ENCODE results near the gene PTGDR.

The PTGDR gene

DNA sequence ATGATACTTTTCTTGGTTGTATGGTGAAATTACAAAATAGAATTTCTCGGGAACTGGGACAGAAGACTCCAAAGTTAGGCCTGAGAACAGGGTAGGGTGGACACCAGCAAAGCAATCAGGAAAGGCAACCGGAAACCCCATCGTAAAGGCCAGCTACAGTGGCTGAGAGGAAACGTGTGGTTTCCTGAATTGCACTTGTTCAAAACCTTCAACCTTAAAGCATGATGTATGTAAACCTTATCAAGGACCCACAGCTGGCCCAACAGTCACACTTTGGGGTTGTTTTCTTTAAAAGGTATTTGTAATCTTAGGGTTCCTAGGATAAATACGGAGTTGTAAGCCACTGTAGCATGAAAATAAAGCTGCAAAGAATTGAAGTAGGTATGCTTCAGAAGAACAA, 2.2 kb upstream of the PTGDR start:
- DNase-seq (ENCODE audit: low read depth): no peak

DNA sequence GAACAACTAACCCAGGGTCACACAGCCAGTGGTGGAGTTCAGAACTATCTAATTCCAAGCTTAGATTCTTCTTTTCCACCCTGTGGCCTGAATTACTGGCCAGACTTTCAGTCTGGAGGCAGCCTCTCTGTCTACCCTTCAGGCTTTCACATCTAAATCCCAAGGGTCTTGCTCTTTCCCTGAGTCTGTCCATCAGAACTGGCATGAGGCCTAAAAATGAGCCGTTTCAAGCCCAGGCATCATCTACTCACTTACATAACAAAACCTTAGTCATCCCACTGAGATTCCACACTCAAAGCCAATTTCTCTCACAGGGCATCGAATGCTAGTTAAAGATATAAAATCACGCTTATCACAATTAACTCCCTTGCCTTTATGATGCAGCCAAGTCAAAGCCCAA, 1.3 kb upstream of the PTGDR start:
- no peak for DNase-seq (ENCODE audit: low read depth)

DNA sequence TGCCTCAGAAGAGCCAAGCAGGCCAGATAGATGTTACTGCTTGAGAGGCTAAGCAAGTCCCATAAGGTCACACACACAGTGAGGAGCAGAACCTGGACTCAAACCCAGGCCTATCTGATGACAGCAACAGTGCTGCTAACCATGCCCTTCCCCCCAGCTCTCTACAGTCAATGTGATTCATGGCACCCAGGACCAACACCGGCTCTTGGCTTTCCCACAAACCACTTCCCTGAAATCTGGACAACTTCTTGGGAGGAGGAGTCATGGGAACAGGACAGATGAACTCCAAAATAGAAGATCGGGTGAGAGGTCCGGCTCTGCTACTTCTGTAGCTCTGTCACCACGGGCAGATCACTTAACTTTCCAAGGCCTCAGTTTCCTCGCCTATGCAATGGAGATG, 716 bp upstream of the PTGDR start:
- no peak for DNase-seq (ENCODE audit: low read depth)

DNA sequence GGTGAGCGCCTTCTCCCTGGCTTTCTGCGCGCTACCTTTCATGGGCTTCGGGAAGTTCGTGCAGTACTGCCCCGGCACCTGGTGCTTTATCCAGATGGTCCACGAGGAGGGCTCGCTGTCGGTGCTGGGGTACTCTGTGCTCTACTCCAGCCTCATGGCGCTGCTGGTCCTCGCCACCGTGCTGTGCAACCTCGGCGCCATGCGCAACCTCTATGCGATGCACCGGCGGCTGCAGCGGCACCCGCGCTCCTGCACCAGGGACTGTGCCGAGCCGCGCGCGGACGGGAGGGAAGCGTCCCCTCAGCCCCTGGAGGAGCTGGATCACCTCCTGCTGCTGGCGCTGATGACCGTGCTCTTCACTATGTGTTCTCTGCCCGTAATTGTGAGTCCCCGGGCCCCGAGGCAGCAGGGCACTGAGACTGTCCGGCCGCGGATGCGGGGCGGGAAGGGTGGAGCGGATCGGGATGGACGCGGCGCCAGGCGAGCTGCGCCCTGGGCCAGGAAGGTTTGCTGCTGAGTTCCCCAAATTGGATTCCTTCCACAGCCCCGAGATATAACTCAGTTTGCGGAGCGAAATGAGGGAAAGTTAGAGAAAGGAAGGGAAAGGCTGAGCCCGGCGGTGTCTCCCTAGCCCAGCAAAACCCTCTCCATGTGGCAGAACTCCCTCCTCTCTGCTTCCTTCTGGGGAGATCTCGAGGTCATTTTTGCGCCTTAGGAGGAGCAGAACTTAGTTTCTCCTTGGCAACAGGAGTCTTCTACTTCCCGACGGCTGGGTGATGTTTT, 972 bp downstream of the PTGDR start:
- DNase-seq (ENCODE audit: low read depth): no peak

DNA sequence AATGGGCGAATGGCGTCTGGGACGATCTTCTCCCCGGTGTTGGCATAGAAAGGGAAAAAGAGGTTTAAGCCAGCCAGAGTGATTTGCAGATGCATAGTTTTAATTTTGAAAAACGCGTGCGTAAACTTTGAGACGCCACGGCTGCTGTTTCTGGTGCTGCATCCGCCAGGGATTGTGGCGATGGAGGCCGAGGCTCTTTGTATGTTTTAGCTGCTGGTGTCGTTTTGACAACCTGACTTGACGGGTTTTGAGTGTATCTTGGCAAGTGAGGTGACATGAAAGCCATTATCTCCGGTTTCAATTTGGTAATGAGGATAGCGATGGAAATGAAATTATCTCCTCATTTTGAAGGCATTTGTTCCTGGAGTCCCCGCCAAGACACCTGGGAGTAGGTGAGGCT, 1.6 kb downstream of the PTGDR start:
- DNase-seq (ENCODE audit: low read depth): no peak

DNA sequence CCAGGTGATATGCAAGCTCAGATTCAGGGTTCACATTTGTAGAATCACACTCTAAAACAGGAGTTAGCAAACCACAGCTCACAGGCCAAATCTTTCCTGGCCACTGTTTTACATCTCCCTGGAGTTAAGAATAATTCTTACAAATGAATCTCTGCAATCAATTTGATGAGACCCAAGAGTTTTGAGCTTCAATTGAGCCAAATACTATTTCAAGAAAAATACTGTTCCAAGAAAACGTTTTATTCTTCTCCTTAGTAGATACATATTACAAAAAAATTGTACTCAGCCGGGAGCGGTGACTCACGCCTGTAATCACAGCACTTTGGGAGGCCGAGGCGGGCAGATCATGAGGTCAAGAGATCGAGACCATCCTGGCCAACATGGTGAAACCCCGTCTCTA, 2.5 kb downstream of the PTGDR start:
- DNase-seq (ENCODE audit: low read depth): no peak

DNA sequence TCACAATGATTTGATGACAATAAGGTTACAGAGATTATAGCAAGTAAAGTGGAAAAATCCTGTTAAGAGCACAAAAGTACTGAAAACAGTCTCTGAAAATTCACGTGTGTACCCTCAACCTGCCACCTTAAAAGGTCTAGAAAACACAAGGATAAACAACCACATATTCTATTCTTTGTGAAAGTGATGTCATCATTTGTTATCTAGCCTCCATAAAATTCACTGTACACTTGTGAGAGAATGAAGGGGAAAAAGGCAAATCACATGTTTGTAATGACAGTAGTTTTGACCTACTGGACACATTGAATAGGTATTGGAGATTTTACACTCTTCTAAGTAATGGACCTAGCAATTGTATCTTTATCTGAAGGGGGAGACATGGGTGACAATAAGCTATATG, 4.0 kb downstream of the PTGDR start:
- DNase-seq (ENCODE audit: low read depth): no peak

DNA sequence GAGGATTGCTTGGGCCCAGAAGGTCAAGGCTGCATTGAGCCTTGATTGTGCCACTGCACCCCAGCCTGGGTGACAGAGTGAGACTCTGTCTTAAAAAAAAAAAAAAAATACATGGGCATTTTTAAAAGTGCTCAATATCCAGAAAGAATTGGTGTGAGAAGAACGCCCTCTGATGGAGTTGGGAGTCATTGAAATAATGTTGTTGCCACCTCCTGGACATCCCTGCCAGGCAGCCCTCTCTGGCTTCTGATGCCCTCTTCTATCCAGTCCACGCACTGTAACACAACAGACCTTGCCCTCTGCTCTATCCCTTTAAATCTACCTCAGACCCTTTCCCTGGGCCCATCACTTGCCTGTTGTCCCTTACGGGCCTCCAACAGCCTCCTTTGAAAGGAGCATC, 4.9 kb downstream of the PTGDR start:
- no peak for DNase-seq (ENCODE audit: low read depth)

DNA sequence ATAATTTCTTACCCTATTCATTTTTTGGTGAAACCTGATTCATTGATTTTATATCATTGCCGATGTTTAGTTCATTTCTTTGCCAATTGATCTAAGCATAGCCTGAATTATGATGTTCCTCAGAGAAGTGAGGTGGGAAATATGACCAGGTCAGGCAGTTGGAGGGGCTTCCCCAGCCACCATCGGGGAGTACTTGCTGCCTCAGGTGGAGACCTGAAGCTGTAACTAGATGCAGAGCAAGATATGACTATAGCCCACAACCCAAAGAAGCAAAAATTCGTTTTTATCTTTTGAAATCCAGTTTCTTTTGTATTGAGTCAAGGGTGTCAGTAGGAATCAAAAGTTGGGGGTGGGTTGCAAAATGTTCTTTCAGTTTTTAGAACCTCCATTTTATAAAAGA, 7.9 kb downstream of the PTGDR start:
- no peak for DNase-seq (ENCODE audit: low read depth)

DNA sequence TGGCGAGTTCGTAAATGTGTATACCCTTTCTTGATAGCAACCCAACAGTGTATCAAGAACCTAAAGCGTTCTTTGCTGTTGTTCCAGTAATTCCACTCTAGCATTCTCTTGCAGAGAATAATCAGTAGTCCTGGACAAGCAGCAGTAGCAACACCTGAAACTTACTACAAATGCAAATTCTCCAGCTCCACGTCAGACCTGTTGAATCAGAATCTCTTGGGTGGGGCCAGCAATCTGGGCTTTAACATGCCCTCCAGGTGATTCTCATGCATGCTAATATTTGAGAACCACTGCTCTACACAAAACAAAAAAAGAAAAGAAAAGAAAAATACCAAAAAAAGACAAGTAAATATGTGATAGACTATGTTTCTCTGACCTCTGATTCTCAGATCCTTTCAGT, 10.1 kb downstream of the PTGDR start:
- DNase-seq (ENCODE audit: low read depth): no peak

DNA sequence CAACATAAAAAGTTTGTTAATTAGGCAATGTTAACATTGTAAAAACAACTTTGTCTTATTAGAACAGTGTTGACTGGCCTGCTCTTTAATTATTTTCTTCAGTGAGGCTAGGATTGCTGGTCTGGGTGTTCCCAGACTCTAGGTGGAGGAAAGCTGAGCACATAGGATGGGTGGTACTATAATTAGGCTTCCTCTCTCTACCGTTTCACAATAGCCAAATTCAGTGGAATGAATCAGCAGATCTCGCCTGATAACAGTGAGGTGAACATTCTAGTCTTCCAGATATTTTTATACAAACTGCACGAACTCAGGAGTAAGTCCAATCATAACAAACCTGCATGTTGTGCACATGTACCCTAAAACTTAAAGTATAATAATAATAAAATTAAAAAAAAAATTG, 11.9 kb downstream of the PTGDR start:
- no peak for DNase-seq (ENCODE audit: low read depth)

DNA sequence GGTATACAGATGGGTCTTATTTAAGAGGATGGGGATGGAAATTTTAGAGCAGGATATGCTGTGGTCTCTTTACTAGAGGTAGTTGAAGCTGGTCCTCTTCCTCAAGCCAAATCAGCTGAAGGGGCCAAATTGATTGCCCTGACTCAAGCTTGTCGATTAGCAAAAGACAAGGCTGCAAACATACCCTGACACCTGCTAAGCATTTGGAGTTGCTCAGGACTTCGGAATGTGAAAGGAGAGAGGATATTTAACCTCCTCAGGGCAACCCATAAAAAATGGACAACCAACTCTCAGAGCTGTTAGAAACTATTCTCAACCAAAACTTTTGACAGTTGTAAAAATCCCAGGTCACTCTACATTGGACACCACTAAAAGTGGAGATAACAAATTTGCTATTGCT, 15.6 kb downstream of the PTGDR start:
- DNase-seq (ENCODE audit: low read depth): no peak

DNA sequence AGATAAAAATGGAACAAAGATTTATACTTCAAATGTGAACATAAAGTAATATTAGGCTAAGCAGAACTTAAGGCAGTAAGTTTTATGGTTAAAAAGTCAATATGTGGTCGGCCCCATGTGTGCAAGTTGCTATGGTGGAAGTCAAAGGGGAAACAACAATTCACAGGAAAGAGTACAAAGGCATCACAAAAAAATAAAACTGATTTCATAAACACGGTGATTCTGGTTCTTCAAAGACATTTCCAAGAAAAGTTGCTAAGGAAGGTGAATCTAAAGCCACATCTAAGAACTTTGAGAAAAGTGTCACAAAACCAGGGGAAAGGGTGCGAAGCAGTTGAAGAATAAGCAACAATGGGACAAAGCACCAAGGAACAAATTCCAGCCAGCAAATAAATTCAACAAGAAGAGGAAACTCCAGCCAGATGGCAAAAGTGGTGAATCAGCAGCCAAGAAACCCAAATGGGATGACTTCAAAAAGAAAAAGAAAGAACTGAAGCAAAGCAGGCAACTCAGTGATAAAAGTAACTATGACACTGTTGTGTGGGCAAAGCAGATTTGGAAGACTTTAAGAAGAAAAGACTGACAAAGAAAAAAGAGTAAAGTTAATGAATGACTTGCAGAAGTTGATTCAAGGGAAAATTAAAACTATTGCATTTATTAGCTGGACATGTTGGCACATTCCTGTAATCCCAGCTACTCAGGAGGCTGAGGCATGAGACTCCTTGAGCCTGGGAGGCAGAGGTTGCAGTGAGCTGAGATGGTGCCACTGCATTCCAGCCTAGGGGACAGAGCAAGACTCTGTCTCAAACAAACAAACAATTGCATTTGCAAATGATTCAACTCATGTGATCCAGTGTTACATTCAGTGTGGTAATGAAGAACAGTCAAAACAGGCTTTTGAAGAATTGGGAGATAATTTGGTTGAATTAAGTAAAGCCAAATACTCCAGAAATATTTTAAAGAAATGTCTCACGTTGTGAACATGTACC, 19.5 kb downstream of the PTGDR start:
- DNase-seq (ENCODE audit: low read depth): no peak

DNA sequence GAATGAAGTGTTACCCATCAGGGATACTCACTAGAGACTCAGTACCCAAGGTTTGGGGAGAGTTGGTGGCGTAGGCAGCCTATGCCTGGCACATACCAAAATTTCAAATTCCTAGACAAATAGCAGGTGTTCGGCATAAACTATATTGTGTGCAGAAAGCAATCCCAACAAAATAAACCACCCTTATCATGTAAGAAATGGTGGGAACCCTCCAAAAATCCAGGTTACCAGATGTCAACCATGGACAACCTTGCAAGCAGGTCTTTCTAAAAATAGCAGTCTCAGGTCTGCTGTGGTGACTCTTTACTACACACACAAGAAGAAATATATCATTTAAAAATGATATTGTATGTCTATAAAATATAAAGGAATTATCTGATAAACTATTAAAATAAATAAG, 28.9 kb downstream of the PTGDR start:
- DNase-seq (ENCODE audit: low read depth): no peak

DNA sequence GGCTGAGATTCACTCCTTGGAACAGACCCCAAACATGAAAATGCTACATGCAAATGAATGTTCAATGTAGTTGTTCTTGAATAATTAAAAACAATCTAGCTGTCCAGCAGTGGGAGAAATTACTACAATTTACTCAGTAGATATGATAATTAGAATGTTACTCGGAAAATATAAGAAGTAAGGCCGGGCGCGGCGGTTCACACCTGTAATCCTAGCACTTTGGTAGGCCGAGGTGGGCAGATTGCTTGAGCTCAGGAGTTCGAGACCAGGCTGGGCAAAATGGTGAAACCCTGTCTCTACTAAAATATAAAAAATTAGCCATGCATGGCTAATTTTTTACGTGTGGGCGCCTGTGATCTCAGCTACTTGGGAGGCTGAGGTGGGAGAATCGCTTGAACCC, 31.3 kb downstream of the PTGDR start:
- no peak for DNase-seq (ENCODE audit: low read depth)

DNA sequence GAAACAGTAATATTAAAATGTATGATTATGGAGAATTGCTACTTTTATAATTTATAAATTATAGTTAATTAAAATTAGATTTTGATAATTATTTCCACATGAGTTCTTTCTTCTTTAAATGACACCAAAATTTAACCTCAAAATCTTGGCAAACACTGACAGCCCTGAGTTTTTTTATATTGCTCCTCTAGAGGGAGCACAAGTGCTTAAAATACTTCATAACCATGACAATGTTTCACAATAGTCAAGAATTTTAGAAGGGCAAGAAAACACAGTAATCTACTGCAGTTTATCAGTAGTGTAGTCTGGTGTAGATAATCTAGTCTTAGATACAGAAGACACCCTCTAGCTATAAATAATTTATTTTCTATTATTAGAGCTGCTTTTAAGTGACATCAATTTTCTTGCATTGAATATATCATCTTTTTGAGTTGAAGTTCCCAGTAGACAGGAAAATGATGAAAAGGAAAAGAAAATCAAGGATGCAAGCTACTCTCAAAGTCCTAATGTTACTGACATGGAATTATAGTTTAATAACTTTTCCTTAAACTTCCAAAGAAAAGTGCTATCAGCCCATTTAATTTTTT, 32.3 kb downstream of the PTGDR start:
- no peak for DNase-seq (ENCODE audit: low read depth)

DNA sequence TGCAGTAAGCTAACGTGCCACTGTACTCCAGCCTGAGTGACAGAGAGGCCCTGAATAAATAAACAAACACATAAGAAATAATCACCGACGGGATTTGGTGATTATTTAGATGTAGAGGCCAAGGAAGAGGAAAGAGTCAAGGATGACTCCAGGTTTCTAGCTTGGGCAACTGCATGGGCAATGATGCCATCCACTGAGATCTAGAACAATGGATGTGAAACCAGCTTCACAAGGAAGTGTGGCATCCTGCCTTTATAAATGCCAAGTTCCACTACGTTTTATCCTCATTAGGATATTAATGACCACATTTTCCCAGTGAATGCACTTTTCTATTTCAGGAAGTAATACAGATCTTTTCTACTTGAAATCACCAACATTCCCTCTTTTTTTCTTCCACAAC, 35.7 kb downstream of the PTGDR start:
- no peak for DNase-seq (ENCODE audit: low read depth)

DNA sequence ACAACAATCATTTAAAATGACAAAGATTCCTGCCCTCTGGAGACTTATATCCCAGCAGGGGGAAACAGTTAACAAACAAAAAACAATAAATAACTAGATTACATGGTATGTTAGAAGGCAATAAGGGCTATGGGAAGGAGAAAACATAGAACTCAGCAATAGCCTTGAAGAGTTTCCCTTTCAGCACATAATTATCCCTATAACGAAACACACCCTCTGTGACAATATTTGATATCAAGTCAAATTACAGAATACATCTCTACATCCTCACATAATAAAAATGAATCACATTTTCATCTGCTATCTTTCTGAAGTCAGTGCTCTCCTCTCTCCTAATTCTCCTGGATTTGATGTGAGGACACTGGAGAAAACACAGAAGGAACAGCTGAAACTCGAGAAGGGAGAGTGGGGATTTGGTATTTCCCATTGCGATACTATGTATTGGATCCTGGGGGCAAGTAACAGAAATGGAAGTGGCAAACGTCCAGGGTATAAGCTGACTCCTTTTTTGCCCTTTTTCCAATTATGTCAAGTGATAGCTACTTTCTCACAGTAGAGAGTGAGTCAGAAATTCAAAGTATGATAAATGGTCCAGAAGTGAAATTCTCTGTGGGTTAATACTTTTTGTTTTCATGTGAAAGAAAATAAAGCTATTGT, 36.9 kb downstream of the PTGDR start:
- no peak for DNase-seq (ENCODE audit: low read depth)

DNA sequence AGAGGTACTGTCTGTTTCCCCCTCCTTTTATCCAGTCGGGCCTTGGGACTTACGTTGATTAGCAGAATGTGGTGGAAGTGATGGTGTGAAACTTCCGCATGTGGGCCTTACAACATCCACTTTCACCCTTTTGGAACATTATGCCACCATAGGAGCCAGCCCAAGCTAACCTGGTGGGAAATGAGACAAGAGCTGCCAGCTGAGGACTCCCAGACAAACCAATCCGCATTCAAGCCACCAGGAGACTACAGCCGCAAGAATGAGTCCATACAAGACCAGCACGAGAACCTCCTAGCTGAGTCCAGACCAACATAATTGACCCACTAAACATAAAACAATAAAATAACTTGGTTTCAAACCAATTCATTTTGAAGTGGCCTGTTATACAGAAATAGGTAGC, 37.5 kb downstream of the PTGDR start:
- no peak for DNase-seq (ENCODE audit: low read depth)

DNA sequence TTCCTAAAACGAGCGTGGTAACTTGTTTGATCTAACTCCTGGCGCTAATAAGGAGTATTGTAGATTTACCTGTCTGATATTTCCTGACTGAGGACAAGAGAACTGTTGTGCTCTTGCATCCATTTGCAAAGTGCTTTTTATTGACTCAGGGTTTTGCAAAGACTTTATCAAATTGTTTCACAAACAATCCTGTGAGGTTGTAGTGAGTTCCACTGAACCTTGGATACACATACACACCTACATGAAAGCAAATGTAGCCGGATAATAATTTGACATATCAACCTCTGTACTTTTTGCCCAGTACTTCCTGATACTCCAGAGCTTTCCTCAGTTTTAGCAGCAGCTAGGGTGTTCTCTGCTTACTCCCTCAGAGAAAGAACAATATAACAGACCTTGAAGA, 39.9 kb downstream of the PTGDR start:
- DNase-seq (ENCODE audit: low read depth): no peak

DNA sequence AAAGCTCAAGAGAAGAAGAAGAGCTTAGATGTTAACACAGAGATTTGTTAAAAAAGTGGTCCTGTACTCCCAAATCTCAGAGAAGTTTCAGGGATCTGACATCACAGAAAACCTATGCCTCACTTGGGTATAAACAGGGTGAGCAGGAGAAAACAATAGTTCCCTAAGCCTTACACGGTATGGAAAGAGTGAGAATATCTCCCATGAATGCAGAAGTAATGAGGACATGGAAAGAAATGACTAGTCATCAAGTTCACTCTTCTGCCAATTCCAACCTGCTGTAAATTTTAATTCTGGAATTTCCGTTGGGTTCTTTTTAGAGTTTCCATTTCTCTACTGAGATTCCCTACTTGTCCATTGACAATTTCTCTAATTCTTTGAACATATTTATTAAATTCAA, 40.4 kb downstream of the PTGDR start:
- no peak for DNase-seq (ENCODE audit: low read depth)

DNA sequence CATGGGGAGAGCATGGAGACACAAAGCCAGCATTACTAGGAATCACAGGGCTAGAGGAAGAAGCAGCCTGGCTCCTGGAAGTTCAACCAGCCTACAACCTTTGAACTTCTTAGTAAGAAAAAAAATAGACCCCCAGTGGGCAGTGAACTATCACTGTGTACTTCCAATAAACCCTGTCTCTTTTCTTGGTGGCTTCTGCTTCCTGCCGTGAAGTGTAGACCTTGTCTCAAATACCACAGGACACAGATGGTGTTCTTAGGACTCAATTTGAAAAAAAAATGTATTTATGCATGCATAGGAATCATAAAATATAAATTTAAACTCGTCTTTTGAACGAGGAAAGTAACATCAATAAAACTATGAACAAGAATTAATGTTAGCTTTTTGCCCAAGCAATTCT, 43.0 kb downstream of the PTGDR start:
- no peak for DNase-seq (ENCODE audit: low read depth)
